A673 (cell line): ENCODE results near the gene FBXO34.

Experiments
- CTCF ChIP-seq: fragments of 300-800, 200-600 bp; sonication (generic); conservative IDR thresholded peaks from 2 replicates; pipeline ENCODE4 v1.5.1; 2017; ENCODE audit warnings: low read depth, mild to moderate bottlenecking, antibody characterized with exemption, low read length, moderate library complexity, mixed read lengths
- EZH2 ChIP-seq: fragments of 200-600 bp; sonication (generic); IDR thresholded peaks from 2 replicates; pipeline ENCODE4 v1.6.1; 2017; ENCODE audit warnings: borderline replicate concordance, low read depth, mild to moderate bottlenecking, mixed read lengths, antibody characterized with exemption, low read length; ENCODE audit not compliant: poor library complexity, severe bottlenecking

DNA sequence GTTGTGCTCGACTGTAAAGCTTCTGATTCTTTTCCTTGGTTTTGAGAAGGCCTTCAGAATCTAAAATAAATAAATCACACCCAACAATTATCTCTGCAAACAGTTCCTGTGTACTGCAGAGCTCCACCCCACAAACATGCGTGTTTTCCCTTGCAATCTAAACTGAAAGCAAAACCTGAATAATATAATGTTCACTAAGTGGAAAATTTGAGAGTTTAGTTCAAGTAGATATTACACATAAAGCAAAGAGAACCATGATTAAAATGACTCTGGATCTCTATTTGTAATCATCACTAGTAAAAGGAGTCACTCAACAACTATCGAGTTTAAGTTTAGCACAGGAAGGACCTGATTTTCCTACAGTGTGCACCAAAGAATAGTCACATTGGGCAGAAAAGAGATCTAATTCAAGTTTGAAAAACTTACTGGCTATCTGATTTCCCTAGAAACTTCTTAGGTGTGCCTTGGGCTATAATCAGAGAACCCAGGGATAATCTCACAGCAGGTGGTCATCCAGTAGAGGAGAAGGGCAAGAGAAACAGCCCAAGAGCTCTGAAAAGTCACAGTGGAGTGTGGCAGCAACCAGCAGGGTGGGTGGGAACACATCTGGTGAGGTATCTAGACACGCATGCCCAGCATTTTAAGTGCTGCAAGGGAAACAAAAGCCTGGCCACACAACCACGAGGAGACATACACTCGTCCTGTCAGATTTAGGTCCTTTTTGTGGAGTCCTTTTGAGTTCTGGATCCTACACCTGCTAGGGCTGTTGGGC is 115.0 kb downstream of the FBXO34 start:
- TF ChIP-seq CTCF (no peak), EZH2 (no peak)
